Measurements from ENCODE around the gene SEC11C.
A peak's percentile ranks its signal among the peaks of the same experiment; 100 is the strongest.
"Not testable (repeated sequence)": the region's sequence is repeated elsewhere in the genome, so short reads cannot be mapped to it uniquely, and the experiment has no call there.

The SEC11C gene

DNA sequence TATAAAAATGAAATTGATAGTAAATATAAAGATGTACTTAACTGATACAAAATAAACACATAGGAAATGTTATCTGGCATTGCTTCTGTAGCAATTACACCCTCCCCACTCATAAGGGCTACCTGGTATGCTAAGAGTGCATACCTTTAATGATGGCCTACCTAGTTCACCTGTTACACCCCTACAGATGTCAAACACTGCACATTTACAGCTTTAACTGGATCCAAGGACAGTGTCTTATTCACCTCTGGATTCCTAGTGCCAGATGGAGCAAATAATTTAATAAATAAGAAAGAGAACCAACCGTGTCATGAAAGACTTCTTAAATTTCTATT lies 15.3 kb upstream of the SEC11C start:
- no peak for DNase-seq
- Histone ChIP-seq H3K9me3 (ENCODE audit: control insufficient read depth, low read length) (no peaks in the 10 kb centered on the region), H3K27ac (ENCODE audit: insufficient read depth, low read length, poor library complexity, severe bottlenecking) (no peak overlapping the region), H3K36me3 (ENCODE audit: control insufficient read depth, insufficient read depth, low read length) (no peaks in the 10 kb centered on the region), H3K27me3 (replicated peaks; ENCODE audit: control insufficient read depth, insufficient read depth, low read length, poor library complexity, severe bottlenecking) (peaks cover 2% of the 10 kb centered on the region), H3K4me3 (ENCODE audit: insufficient read depth, low read depth, low read length, poor library complexity, severe bottlenecking) (no peak overlapping the region), H3K4me1 (ENCODE audit: control insufficient read depth, insufficient read depth, low read length, poor library complexity, severe bottlenecking) (no peaks in the 10 kb centered on the region)

DNA sequence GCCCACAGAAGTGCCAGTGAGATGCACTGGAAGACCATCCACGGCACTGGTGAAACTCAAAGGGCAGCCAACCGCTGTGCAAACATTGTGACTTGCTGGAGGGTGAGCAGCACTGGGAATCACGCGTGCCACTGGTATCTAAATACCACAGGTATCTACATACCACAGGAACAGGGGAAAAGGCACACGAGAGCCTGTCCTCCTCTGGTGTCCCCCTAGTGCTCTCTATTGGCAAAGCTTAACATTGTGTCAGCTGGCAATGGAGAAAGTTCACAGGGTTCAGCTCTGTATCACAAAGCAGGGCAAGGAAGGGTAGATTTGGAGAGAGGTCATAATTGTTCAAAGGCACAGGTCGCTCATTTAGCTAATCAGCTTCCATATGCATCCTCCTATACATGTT lies 12.6 kb upstream of the SEC11C start:
- DNase-seq = no peak
- no peaks in the 10 kb centered on the region for H3K9me3 ChIP-seq (ENCODE audit: control insufficient read depth, low read length)
- no peaks in the 10 kb centered on the region for H3K4me1 ChIP-seq (ENCODE audit: control insufficient read depth, insufficient read depth, low read length, poor library complexity, severe bottlenecking)

DNA sequence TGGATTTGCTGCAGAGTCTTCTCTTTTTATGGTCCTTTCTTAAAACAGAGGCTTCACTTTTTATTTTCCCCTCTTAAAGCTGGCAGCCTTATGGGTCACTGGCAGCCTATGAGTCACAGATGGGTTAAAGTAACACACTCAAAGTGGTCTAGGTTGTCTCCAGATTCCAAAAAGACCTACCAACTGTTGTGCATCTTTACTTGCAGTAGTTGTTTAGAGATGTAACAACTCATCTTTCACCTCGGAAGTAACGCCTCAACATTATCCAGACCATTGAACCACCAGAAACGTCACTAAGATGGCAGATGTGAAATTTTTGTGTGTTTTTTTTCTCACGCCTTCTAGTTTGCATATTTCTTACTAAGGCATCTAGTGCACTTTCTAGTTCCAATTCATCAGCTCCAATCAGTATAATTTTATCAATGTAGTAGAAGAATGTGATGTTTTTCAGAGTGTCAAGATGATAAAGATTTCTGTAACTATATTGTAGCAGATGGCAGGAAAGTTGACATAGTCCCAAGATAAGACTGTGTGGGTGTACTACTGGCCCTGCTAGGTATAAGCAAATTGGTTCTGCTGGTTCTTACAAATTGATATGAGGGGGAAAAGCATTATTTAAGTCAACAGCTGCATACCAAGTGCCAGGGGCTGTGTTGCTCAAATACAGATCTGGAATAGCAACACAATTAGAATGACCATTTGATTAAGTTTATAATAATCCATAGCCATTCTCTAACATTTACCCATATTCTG lies 9.6 kb upstream of the SEC11C start:
- Histone ChIP-seq H3K4me3 (ENCODE audit: insufficient read depth, low read depth, low read length, poor library complexity, severe bottlenecking) (no peak overlapping the region), H3K36me3 (ENCODE audit: control insufficient read depth, insufficient read depth, low read length) (no peaks in the 10 kb centered on the region), H3K27me3 (replicated peaks; ENCODE audit: control insufficient read depth, insufficient read depth, low read length, poor library complexity, severe bottlenecking) (no peaks in the 10 kb centered on the region), H3K27ac (ENCODE audit: insufficient read depth, low read length, poor library complexity, severe bottlenecking) (no peak overlapping the region), H3K9me3 (ENCODE audit: control insufficient read depth, low read length) (no peaks in the 10 kb centered on the region), H3K4me1 (ENCODE audit: control insufficient read depth, insufficient read depth, low read length, poor library complexity, severe bottlenecking) (no peaks in the 10 kb centered on the region)
- no peak for DNase-seq

More for the DNA sequence above, 12.6 kb upstream of the SEC11C start:
- Histone ChIP-seq H3K27ac (ENCODE audit: insufficient read depth, low read length, poor library complexity, severe bottlenecking) (no peak overlapping the region), H3K27me3 (replicated peaks; ENCODE audit: control insufficient read depth, insufficient read depth, low read length, poor library complexity, severe bottlenecking) (peaks cover under 1% of the 10 kb centered on the region), H3K4me3 (ENCODE audit: insufficient read depth, low read depth, low read length, poor library complexity, severe bottlenecking) (no peak overlapping the region), H3K36me3 (ENCODE audit: control insufficient read depth, insufficient read depth, low read length) (no peaks in the 10 kb centered on the region)

DNA sequence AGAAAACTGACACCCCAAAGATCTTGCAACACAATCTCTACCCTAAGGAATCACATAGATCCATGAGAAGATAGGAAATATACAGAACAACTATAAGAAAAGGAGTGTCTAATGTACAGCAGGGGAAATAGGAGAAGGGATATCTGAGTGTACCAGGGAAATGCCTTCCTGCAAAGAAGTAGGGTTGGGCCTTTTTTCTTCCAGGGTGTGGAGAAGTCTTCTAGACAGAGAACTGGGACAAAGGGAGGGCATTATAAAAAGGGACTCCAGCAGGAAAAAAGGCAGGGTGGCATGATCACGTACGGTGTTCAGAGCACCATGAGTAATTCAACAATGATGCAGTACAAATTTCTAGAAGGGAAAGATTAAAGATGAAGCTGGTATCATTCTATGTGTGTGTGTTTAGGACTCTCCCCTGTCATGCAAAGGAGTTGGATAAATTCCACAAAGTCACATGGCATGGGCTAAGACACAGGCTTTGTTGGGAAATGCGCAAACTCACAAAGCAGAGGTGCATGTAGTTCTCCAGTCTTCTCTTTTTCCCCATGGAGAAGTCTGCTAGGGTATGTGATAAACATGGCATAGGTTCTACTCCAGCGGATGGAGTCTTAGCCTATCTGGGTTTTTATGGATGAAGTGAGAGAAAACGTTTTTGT lies 6.7 kb upstream of the SEC11C start:
- Histone ChIP-seq H3K36me3 (ENCODE audit: control insufficient read depth, insufficient read depth, low read length) (no peaks in the 10 kb centered on the region), H3K27me3 (replicated peaks; ENCODE audit: control insufficient read depth, insufficient read depth, low read length, poor library complexity, severe bottlenecking) (no peaks in the 10 kb centered on the region), H3K27ac (ENCODE audit: insufficient read depth, low read length, poor library complexity, severe bottlenecking) (no peak overlapping the region), H3K4me3 (ENCODE audit: insufficient read depth, low read depth, low read length, poor library complexity, severe bottlenecking) (no peak overlapping the region), H3K4me1 (ENCODE audit: control insufficient read depth, insufficient read depth, low read length, poor library complexity, severe bottlenecking) (no peaks in the 10 kb centered on the region), H3K9me3 (ENCODE audit: control insufficient read depth, low read length) (no peaks in the 10 kb centered on the region)
- no peak for DNase-seq

DNA sequence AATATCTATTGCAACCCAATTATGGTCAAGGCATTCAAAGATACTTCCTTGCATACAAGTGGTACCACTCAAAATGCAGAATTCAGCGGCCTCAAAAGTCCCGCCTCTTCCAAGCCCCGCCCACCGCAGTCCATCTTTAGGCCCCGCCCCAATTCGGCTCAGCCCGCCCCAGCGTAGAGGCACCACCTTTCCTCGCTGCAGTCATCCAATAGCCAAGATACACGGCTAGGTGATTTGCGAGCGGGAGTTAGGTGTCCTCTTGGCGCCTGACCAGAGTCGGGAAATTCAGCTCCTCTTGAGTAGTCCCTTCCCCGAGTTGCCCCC lies 431 bp upstream of the SEC11C start:
- H3K36me3 ChIP-seq (ENCODE audit: control insufficient read depth, insufficient read depth, low read length) = no peaks in the 10 kb centered on the region
- peak; percentile 85 to 90 (median 88) for DNase-seq
- H3K9me3 ChIP-seq (ENCODE audit: control insufficient read depth, low read length) = no peaks in the 10 kb centered on the region
- H3K27ac ChIP-seq (ENCODE audit: insufficient read depth, low read length, poor library complexity, severe bottlenecking) = peak overlapping the region; percentile 99
- H3K4me1 ChIP-seq (ENCODE audit: control insufficient read depth, insufficient read depth, low read length, poor library complexity, severe bottlenecking) = peaks cover 21% of the 10 kb centered on the region
- H3K4me3 ChIP-seq (ENCODE audit: insufficient read depth, low read depth, low read length, poor library complexity, severe bottlenecking) = peak overlapping the region; percentile 66
- H3K27me3 ChIP-seq (replicated peaks; ENCODE audit: control insufficient read depth, insufficient read depth, low read length, poor library complexity, severe bottlenecking) = no peaks in the 10 kb centered on the region

GRCh38 chr18:59140302-59140885 lies 710 bp downstream of the SEC11C start:
- H3K4me3 ChIP-seq (ENCODE audit: insufficient read depth, low read depth, low read length, poor library complexity, severe bottlenecking) = peak overlapping the region; percentile 66
- H3K9me3 ChIP-seq (ENCODE audit: control insufficient read depth, low read length) = no peaks in the 10 kb centered on the region
- peaks cover 21% of the 10 kb centered on the region for H3K4me1 ChIP-seq (ENCODE audit: control insufficient read depth, insufficient read depth, low read length, poor library complexity, severe bottlenecking)
- H3K27ac ChIP-seq (ENCODE audit: insufficient read depth, low read length, poor library complexity, severe bottlenecking) = peak overlapping the region; percentile 99
- H3K36me3 ChIP-seq (ENCODE audit: control insufficient read depth, insufficient read depth, low read length) = no peaks in the 10 kb centered on the region
- DNase-seq = no peak
- no peaks in the 10 kb centered on the region for H3K27me3 ChIP-seq (replicated peaks; ENCODE audit: control insufficient read depth, insufficient read depth, low read length, poor library complexity, severe bottlenecking)

- H3K4me1 ChIP-seq (ENCODE audit: control insufficient read depth, insufficient read depth, low read length, poor library complexity, severe bottlenecking) = peaks cover 21% of the 10 kb centered on the region
- H3K4me3 ChIP-seq (ENCODE audit: insufficient read depth, low read depth, low read length, poor library complexity, severe bottlenecking) = no peak overlapping the region
- no peaks in the 10 kb centered on the region for H3K36me3 ChIP-seq (ENCODE audit: control insufficient read depth, insufficient read depth, low read length)
- H3K9me3 ChIP-seq (ENCODE audit: control insufficient read depth, low read length) = no peaks in the 10 kb centered on the region
- peak overlapping the region; percentile 3 for H3K27ac ChIP-seq (ENCODE audit: insufficient read depth, low read length, poor library complexity, severe bottlenecking)
- DNase-seq = no peak
- H3K27me3 ChIP-seq (replicated peaks; ENCODE audit: control insufficient read depth, insufficient read depth, low read length, poor library complexity, severe bottlenecking) = no peaks in the 10 kb centered on the region
Measured at GRCh38 chr18:59141294-59142068, 1.8 kb downstream of the SEC11C start.

- H3K36me3 ChIP-seq (ENCODE audit: control insufficient read depth, insufficient read depth, low read length) = no peaks in the 10 kb centered on the region
- no peak overlapping the region for H3K4me3 ChIP-seq (ENCODE audit: insufficient read depth, low read depth, low read length, poor library complexity, severe bottlenecking)
- DNase-seq = no peak
- no peaks in the 10 kb centered on the region for H3K9me3 ChIP-seq (ENCODE audit: control insufficient read depth, low read length)
- H3K4me1 ChIP-seq (ENCODE audit: control insufficient read depth, insufficient read depth, low read length, poor library complexity, severe bottlenecking) = peaks cover 21% of the 10 kb centered on the region
- H3K27me3 ChIP-seq (replicated peaks; ENCODE audit: control insufficient read depth, insufficient read depth, low read length, poor library complexity, severe bottlenecking) = no peaks in the 10 kb centered on the region
- no peak overlapping the region for H3K27ac ChIP-seq (ENCODE audit: insufficient read depth, low read length, poor library complexity, severe bottlenecking)
Measured at GRCh38 chr18:59142274-59142673, 2.6 kb downstream of the SEC11C start.

DNA sequence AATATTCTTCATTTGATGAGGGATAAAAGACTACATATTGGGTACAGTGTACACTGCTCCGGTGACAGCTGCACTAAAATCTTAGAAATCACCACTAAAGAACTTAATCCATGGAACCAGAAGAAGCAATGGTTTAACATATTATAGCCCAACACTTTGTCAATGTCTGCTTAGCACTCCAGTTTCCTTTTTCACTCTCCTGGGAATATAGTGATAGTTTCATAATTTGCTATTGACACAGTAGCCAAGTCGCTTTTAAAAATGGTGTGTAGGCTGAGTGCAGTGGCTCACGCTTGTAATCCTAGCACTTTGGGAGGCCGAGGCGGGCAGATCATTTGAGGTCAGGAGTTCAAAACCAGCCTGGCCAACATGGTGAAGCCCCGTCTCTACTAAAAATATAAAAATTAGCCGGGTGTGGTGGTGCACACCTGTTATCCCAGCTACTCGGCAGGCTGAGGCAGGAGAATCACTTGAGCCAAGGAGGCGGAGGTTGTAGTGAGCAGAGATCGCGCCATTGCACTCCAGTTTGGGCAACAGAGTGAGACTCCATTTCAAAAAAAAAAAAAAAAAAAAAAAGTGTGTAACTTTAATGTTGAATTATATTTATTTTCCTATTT lies 3.2 kb downstream of the SEC11C start:
- not testable (repeated sequence) for H3K27ac ChIP-seq (ENCODE audit: insufficient read depth, low read length, poor library complexity, severe bottlenecking); H3K9me3 ChIP-seq (ENCODE audit: control insufficient read depth, low read length); DNase-seq; H3K36me3 ChIP-seq (ENCODE audit: control insufficient read depth, insufficient read depth, low read length); H3K4me3 ChIP-seq (ENCODE audit: insufficient read depth, low read depth, low read length, poor library complexity, severe bottlenecking); H3K27me3 ChIP-seq (replicated peaks; ENCODE audit: control insufficient read depth, insufficient read depth, low read length, poor library complexity, severe bottlenecking)
- peaks cover 21% of the 10 kb centered on the region for H3K4me1 ChIP-seq (ENCODE audit: control insufficient read depth, insufficient read depth, low read length, poor library complexity, severe bottlenecking)
